HCT116 (cell line): ENCODE results near the gene NEB. TPM values are rescaled to one million over a fixed set of nuclear protein-coding genes. Genes with fewer than 3 reads are reported as not detected.

Source experiments
- ATAC-seq: fragments of 200-7000 bp; cut with Tn5 transposase; 2 replicates; pipeline ENCODE4 v1.9.1; 2020; ENCODE audit warnings: mild to moderate bottlenecking, moderate library complexity
- BruUV-seq: library from RNA; stranded (reverse); fragments of 400-500 nt; replicated peaks from 2 replicates; lab custom pipeline; 2021; lab: Mats Ljungman, UMichigan
- CTCF ChIA-PET: fragments of 300-600 bp; sonication (Branson Sonifier 250); formaldehyde crosslinking; loops from one replicate; lab custom pipeline; 2021; ENCODE audit warnings: antibody characterized with exemption; lab: Charles Lee
- POLR2A ChIA-PET: fragments of 300-600, 350-600 bp; sonication (Branson Sonifier 250); formaldehyde crosslinking; loops from one replicate; lab custom pipeline; 2021; ENCODE audit warnings: antibody characterized with exemption; lab: Charles Lee
- RAD21 ChIA-PET, 2 experiments: fragments of 300-600 bp; sonication (Branson Sonifier 250); formaldehyde crosslinking; loops; one replicate each; lab custom pipeline; 2023; ENCODE audit warnings: low total read pairs in 2 of 2; ENCODE audit not compliant: uncharacterized antibody in 2 of 2, unreplicated experiment in 2 of 2, low non-redundant PET in 1 of 2; lab: Charles Lee
- DNase-seq: peaks from one replicate; pipeline ENCODE4 v3.0.0-alpha.2; 2010; ENCODE audit warnings: low read depth, low spot score
- H2AFZ ChIP-seq: fragments of 200-600 bp; shearing (Covaris generic), sonication (generic); 2 replicates; pipeline ENCODE4 v1.6.1; 2017; ENCODE audit warnings: low read depth, mixed run types, mixed read lengths, antibody characterized with exemption, low read length; ENCODE audit not compliant: poor library complexity, severe bottlenecking
- H3K27ac ChIP-seq: 2 replicates; pipeline ENCODE4 v1.5.1; 2012; ENCODE audit warnings: low read depth, low read length
- H3K27me3 ChIP-seq: fragments of 200-600 bp; sonication (generic); 2 replicates; pipeline ENCODE4 v1.6.1; 2016; ENCODE audit warnings: mixed run types, low read length, mixed read lengths; ENCODE audit not compliant: insufficient read depth
- H3K36me3 ChIP-seq, 2 experiments: fragments of 200-500 bp in 1 of 2; fragments of 200-600 bp in 1 of 2; sonication (Bioruptor generic) in 1 of 2; sonication (generic) in 1 of 2; 2 replicates each; pipeline versions ENCODE4 v1.5.1 to v1.6.1; 2014 to 2016; ENCODE audit warnings: low read length in 2 of 2, inconsistent platforms in 1 of 2, mixed read lengths in 1 of 2, mixed run types in 1 of 2; ENCODE audit not compliant: insufficient read depth in 2 of 2, control insufficient read depth in 1 of 2
- H3K4me1 ChIP-seq, 2 experiments: fragments of 200-600 bp in 1 of 2; sonication (generic) in 1 of 2; 2 replicates each; pipeline versions ENCODE4 v1.5.1 to v1.6.1; 2012 to 2017; ENCODE audit warnings: low read length in 2 of 2, inconsistent platforms in 1 of 2, mild to moderate bottlenecking in 1 of 2, mixed read lengths in 1 of 2, mixed run types in 1 of 2, moderate library complexity in 1 of 2; ENCODE audit not compliant: insufficient read depth in 2 of 2, control insufficient read depth in 1 of 2
- H3K4me2 ChIP-seq: fragments of 200-600 bp; sonication (generic); 2 replicates; pipeline ENCODE4 v1.6.1; 2017; ENCODE audit warnings: mixed run types, low read length, mixed read lengths
- H3K4me3 ChIP-seq, 2 experiments: fragments of 200-600 bp in 1 of 2; sonication (generic) in 1 of 2; replicated peaks in 1 of 2; 2 replicates each; pipeline ENCODE4 v1.5.1; 2011 to 2016; ENCODE audit warnings: low read length in 2 of 2, control low read depth in 1 of 2, low read depth in 1 of 2, mild to moderate bottlenecking in 1 of 2, mixed read lengths in 1 of 2, mixed run types in 1 of 2
- H3K79me2 ChIP-seq: fragments of 200-600 bp; sonication (generic); 2 replicates; pipeline ENCODE4 v1.6.1; 2017; ENCODE audit warnings: mild to moderate bottlenecking, mixed run types, low read length, moderate library complexity, mixed read lengths; ENCODE audit not compliant: insufficient read depth
- H3K9ac ChIP-seq: fragments of 200-600 bp; sonication (generic); 2 replicates; pipeline ENCODE4 v1.6.1; 2016; ENCODE audit warnings: low read length, mixed read lengths
- H3K9me2 ChIP-seq: fragments of 200-600 bp; sonication (generic), shearing (Covaris generic); 2 replicates; pipeline ENCODE4 v1.6.1; 2017; ENCODE audit warnings: mixed run types, mild to moderate bottlenecking, moderate library complexity; ENCODE audit not compliant: insufficient read depth
- H3K9me3 ChIP-seq, 2 experiments: fragments of 200-500 bp in 1 of 2; fragments of 200-600 bp in 1 of 2; sonication (Bioruptor generic) in 1 of 2; sonication (generic) in 1 of 2; 2 replicates each; pipeline ENCODE4 v1.6.1; 2014 to 2017; ENCODE audit warnings: low read length in 2 of 2, mixed read lengths in 2 of 2, inconsistent platforms in 1 of 2, low read depth in 1 of 2, mild to moderate bottlenecking in 1 of 2, mixed run types in 1 of 2, moderate library complexity in 1 of 2; ENCODE audit not compliant: control insufficient read depth in 1 of 2, insufficient read depth in 1 of 2
- H4K20me1 ChIP-seq: fragments of 200-600 bp; sonication (generic), shearing (Covaris generic); 2 replicates; pipeline ENCODE4 v1.6.1; 2017; ENCODE audit warnings: mixed run types, mild to moderate bottlenecking, moderate library complexity; ENCODE audit not compliant: insufficient read depth
- ATF3 ChIP-seq: IDR thresholded peaks from 2 replicates; pipeline ENCODE4 v1.6.1; 2012
- CEBPB ChIP-seq: IDR thresholded peaks from 2 replicates; pipeline ENCODE4 v1.6.1; 2012; ENCODE audit warnings: low read depth
- EGR1 ChIP-seq: IDR thresholded peaks from 2 replicates; pipeline ENCODE4 v1.6.1; 2012; ENCODE audit warnings: low read depth
- ELF1 ChIP-seq: IDR thresholded peaks from 2 replicates; pipeline ENCODE4 v1.6.1; 2012; ENCODE audit warnings: low read depth, borderline replicate concordance
- EZH2 ChIP-seq: fragments of 200-600 bp; sonication (generic); IDR thresholded peaks from 2 replicates; pipeline ENCODE4 v1.6.1; 2017; ENCODE audit warnings: antibody characterized with exemption, mixed run types
- EZH2phosphoT487 ChIP-seq: fragments of 200-600 bp; IDR thresholded peaks from 2 replicates; pipeline ENCODE4 v1.6.1; 2018; ENCODE audit warnings: antibody characterized with exemption, borderline replicate concordance
- FOSL1 ChIP-seq: IDR thresholded peaks from 2 replicates; pipeline ENCODE4 v1.6.1; 2012; ENCODE audit warnings: low read depth
- JUND ChIP-seq: IDR thresholded peaks from 2 replicates; pipeline ENCODE4 v1.6.1; 2012
- MAX ChIP-seq: IDR thresholded peaks from 2 replicates; pipeline ENCODE4 v1.6.1; 2012
- POLR2AphosphoS5 ChIP-seq: IDR thresholded peaks from 2 replicates; pipeline ENCODE4 v1.6.1; 2011; ENCODE audit warnings: mild to moderate bottlenecking, low read depth, low read length, moderate library complexity
- RAD21 ChIP-seq: IDR thresholded peaks from 2 replicates; pipeline ENCODE4 v1.6.1; 2012; ENCODE audit warnings: low read depth, mild to moderate bottlenecking
- REST ChIP-seq: IDR thresholded peaks from 2 replicates; pipeline ENCODE4 v1.6.1; 2012; ENCODE audit warnings: low read depth
- SP1 ChIP-seq: IDR thresholded peaks from 2 replicates; pipeline ENCODE4 v1.6.1; 2012; ENCODE audit warnings: low read depth
- TCF7L2 ChIP-seq: IDR thresholded peaks from 2 replicates; pipeline ENCODE4 v1.7.0; 2011; ENCODE audit warnings: borderline replicate concordance, inconsistent platforms; ENCODE audit not compliant: insufficient read depth, insufficient read length; ENCODE audit errors: extremely low read depth
- YY1 ChIP-seq: IDR thresholded peaks from 2 replicates; pipeline ENCODE4 v1.6.1; 2011; ENCODE audit warnings: low read length, low read depth, moderate library complexity, mild to moderate bottlenecking; ENCODE audit not compliant: insufficient replicate concordance; ENCODE audit errors: extremely low read depth
- ZFX ChIP-seq: fragments of 450-650 bp; IDR thresholded peaks from 2 replicates; pipeline ENCODE4 v1.6.1; 2017
- ZNF274 ChIP-seq: fragments of 200-500 bp; sonication (Bioruptor generic); IDR thresholded peaks from 2 replicates; pipeline ENCODE4 v1.6.1; 2014; ENCODE audit warnings: mild to moderate bottlenecking, low read depth, low read length, inconsistent platforms
- intact Hi-C: fragments of 100-400 bp; cut with micrococcal nuclease; formaldehyde crosslinking; loops from 2 replicates; pipeline ENCODE4 v1.10.0; 2022
- total RNA-seq: library from RNA; stranded (reverse); gene quantifications from one replicate; pipeline ENCODE4 v1.2.1, GENCODE V29; 2021; ENCODE audit not compliant: unreplicated experiment

The NEB gene
- total RNA-seq, 1 experiment from 2014 or later, result 0.34 TPM

GRCh38 chr2:151475071-151475470, 259.2 kb downstream of the NEB start:
- TF ChIP-seq YY1, result no peak
- TF ChIP-seq ELF1, result no peak
- no peak for TF ChIP-seq TCF7L2
- TF ChIP-seq EZH2, result no peak
- no peak for TF ChIP-seq RAD21
- TF ChIP-seq JUND, result no peak
- no peak for TF ChIP-seq ZFX
- TF ChIP-seq FOSL1, result no peak
- no peak for TF ChIP-seq SP1
- TF ChIP-seq EZH2phosphoT487, result no peak
- TF ChIP-seq, all 23 proteins: peak for 0
- ChIA-PET CTCF (no interaction called here), RAD21 (no interaction called here), POLR2A (no interaction called here)
- Histone ChIP-seq H3K79me2 (peaks cover 61% of the 10 kb centered on the region), H3K9me3 (no peaks in the 10 kb centered on the region), H3K27me3 (no peaks in the 10 kb centered on the region), H3K4me2 (no peak overlapping the region), H2AFZ (no peak overlapping the region), H3K9ac (no peak overlapping the region), H3K27ac (no peak overlapping the region), H3K9me2 (no peaks in the 10 kb centered on the region), H3K4me3 (no peak overlapping the region), H3K36me3 (peaks cover 36 to 38% of the 10 kb centered on the region in 2 experiments), H3K4me1 (no peaks in the 10 kb centered on the region), H4K20me1 (peaks cover 8% of the 10 kb centered on the region; the same call in 1 of the 2 replicates)
- intact Hi-C loops, result no loop called here
- ATAC-seq (no peak), DNase-seq (no peak)
- no TSS peak for BruUV-seq

- intact Hi-C loops, result no loop called here
- no peaks in the 10 kb centered on the region for H3K4me1 ChIP-seq
- H3K4me3 ChIP-seq, result no peak overlapping the region
- peaks cover 8% of the 10 kb centered on the region; the same call in 1 of the 2 replicates for H4K20me1 ChIP-seq
- H3K27ac ChIP-seq, result no peak overlapping the region
- no peak overlapping the region for H2AFZ ChIP-seq
- DNase-seq, result no peak
- H3K9me3 ChIP-seq, result no peaks in the 10 kb centered on the region
- no peak overlapping the region for H3K4me2 ChIP-seq
- H3K79me2 ChIP-seq, result peaks cover 64% of the 10 kb centered on the region
- TF ChIP-seq ZFX (no peak), REST (no peak), POLR2AphosphoS5 (no peak), SP1 (no peak), ZNF274 (no peak), EZH2 (no peak), MAX (no peak), ELF1 (no peak), ATF3 (no peak), FOSL1 (no peak), EGR1 (no peak), TCF7L2 (no peak), YY1 (no peak), CEBPB (no peak)
- peaks cover 56 to 57% of the 10 kb centered on the region in 2 experiments for H3K36me3 ChIP-seq
- H3K27me3 ChIP-seq, result no peaks in the 10 kb centered on the region
- no peak for ATAC-seq
- CTCF ChIA-PET, result no interaction called here
- no peaks in the 10 kb centered on the region for H3K9me2 ChIP-seq
- BruUV-seq, result no TSS peak
- POLR2A ChIA-PET, result no interaction called here
- RAD21 ChIA-PET, result no interaction called here
- no peak overlapping the region for H3K9ac ChIP-seq
These were observed 261.3 kb downstream of the NEB start for GRCh38 chr2:151472966-151473365.
